Sigmoid colon (tissue), 7 donors: ENCODE measurements around the gene SUCLG1. TPM values are rescaled to one million over a fixed set of nuclear protein-coding genes. Genes with fewer than 3 reads are reported as not detected.

ENCODE experiments used
- DNase-seq: peaks from one replicate; pipeline ENCODE4 v3.0.0-alpha.2; 2019
- H3K27ac ChIP-seq, 4 donors: fragments of 200-600 bp; sonication (generic); one replicate each; pipeline ENCODE4 v1.5.1; 2016 to 2019; ENCODE audit warnings: mild to moderate bottlenecking in 1 of 4
- H3K27me3 ChIP-seq, 3 donors: fragments of 200-600 bp; sonication (generic); one replicate each; pipeline ENCODE4 v1.5.1; 2019; ENCODE audit warnings: mild to moderate bottlenecking in 1 of 3
- H3K36me3 ChIP-seq, 4 donors: fragments of 200-600 bp; sonication (generic); one replicate each; pipeline ENCODE4 v1.5.1; 2016 to 2019
- H3K4me1 ChIP-seq, 4 donors: fragments of 200-600 bp; sonication (generic); one replicate each; pipeline ENCODE4 v1.5.1; 2017 to 2019
- H3K4me3 ChIP-seq, 4 donors: fragments of 200-600 bp; sonication (generic); one replicate each; pipeline ENCODE4 v1.5.1; 2017 to 2019; ENCODE audit warnings: mild to moderate bottlenecking in 2 of 4, moderate library complexity in 1 of 4
- H3K9me3 ChIP-seq, 4 donors: fragments of 200-600 bp in 3 of 4; sonication (generic) in 3 of 4; one replicate each; pipeline versions ENCODE4 v1.5.1 to v1.6.1; 2013 to 2019
- CTCF ChIP-seq, 4 experiments: fragments of 450-650 bp in 3 of 4; fragments of 200-600 bp in 1 of 4; IDR thresholded peaks; one replicate each; pipeline ENCODE4 v1.5.1; 2016 to 2019; ENCODE audit warnings: antibody characterized with exemption in 4 of 4, mild to moderate bottlenecking in 3 of 4, moderate library complexity in 2 of 4
- EP300 ChIP-seq, 4 donors: sonication (generic); formaldehyde crosslinking; IDR thresholded peaks; one replicate each; pipeline ENCODE4 v1.6.1; 2017; ENCODE audit warnings: antibody characterized with exemption in 4 of 4
- POLR2A ChIP-seq, 2 donors: fragments of 450-650 bp; IDR thresholded peaks; one replicate each; pipeline ENCODE4 v1.6.1; 2016; ENCODE audit warnings: antibody characterized with exemption in 2 of 2, mild to moderate bottlenecking in 2 of 2, moderate library complexity in 2 of 2
- POLR2AphosphoS5 ChIP-seq, 4 donors: sonication (generic); formaldehyde crosslinking; IDR thresholded peaks; one replicate each; pipeline ENCODE4 v1.6.1; 2017; ENCODE audit warnings: antibody characterized with exemption in 4 of 4
- WGBS, 2 donors: extraction: QIAGEN DNeasy Blood & Tissue Kit; methylation state at CpG; one replicate each; pipeline ENCODE4 v1.1.7; 2013; 5-methylcytosine and 5-hydroxymethylcytosine counted together
- intact Hi-C: fragments of 100-400 bp; cut with DNase I; formaldehyde crosslinking; loops from one replicate; pipeline ENCODE4 v1.15.1; 2023
- polyA plus RNA-seq, 3 donors: library from polyadenylated mRNA; stranded (reverse); fragments of 200-250 nt; gene quantifications; one replicate each; pipeline ENCODE4 v1.2.3, GENCODE V29; 2013
- total RNA-seq, 4 donors: library from RNA; depleted of rRNA; stranded (reverse); fragments of >200 nt; gene quantifications; one replicate each; pipeline ENCODE4 v1.1.0, GENCODE V29; 2016
- donor health status: healthy with polysubstance abuse.
- donor health status: Bipolar disorder and iron deficiency.
- donor health status: healthy.

SUCLG1 gene
- total and polyA plus RNA-seq, 7 donors, result 75.6 to 423 (median 125) TPM

- Histone ChIP-seq H3K27ac (no peak overlapping the region), H3K4me3 (no peak overlapping the region), H3K36me3 (no peaks in the 10 kb centered on the region), H3K4me1 (no peaks in the 10 kb centered on the region), H3K27me3 (no peaks in the 10 kb centered on the region), H3K9me3 (peaks cover 0 to 4% (median 0%) of the 10 kb centered on the region in 4 donors)
- DNase-seq, result no peak
- WGBS, 2 donors, result 65 to 76% methylated on average over 2 of the region's 2 CpGs
- TF ChIP-seq POLR2A (IDR thresholded peaks at IDR 0.05) (no peak), EP300 (IDR thresholded peaks at IDR 0.05) (no peak), POLR2AphosphoS5 (IDR thresholded peaks at IDR 0.05) (no peak), CTCF (IDR thresholded peaks at IDR 0.05) (no peak)
- intact Hi-C loops, result no loop called here
Observed at GRCh38 chr2:84394628-84395027, 64.5 kb downstream of the SUCLG1 start.

- intact Hi-C loops, result no loop called here
- TF ChIP-seq POLR2A (IDR thresholded peaks at IDR 0.05) (no peak), CTCF (IDR thresholded peaks at IDR 0.05) (no peak), EP300 (IDR thresholded peaks at IDR 0.05) (no peak), POLR2AphosphoS5 (IDR thresholded peaks at IDR 0.05) (no peak)
- Histone ChIP-seq H3K27me3 (no peaks in the 10 kb centered on the region), H3K27ac (no peak overlapping the region), H3K4me1 (no peaks in the 10 kb centered on the region), H3K4me3 (no peak overlapping the region), H3K36me3 (no peaks in the 10 kb centered on the region), H3K9me3 (peaks cover 0 to 4% (median 0%) of the 10 kb centered on the region in 4 donors)
- no peak for DNase-seq
Observed at GRCh38 chr2:84393829-84394228, 65.3 kb downstream of the SUCLG1 start.

DNA sequence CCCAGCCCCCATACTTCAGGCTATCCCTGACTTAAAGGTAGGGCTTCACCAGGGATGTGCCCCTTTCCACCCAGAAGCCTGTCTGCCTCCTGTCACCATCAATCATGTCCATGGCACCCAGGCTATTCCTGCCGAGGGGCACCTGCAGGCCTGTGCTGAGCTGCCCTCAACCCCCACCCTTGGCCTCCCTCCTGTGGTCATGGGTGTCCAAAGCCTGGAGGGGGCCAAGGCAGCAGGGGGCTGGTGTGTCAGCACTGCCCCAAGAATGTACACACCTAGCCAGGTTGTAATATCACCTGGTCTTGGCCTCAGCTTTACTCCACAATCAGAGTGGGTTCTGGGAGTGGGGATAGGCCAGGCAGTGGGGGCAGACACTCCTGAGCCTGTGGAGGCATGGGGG is 69.3 kb downstream of the SUCLG1 start:
- intact Hi-C loops, result no loop called here
- TF ChIP-seq POLR2A (IDR thresholded peaks at IDR 0.05) (no peak), POLR2AphosphoS5 (IDR thresholded peaks at IDR 0.05) (no peak), CTCF (IDR thresholded peaks at IDR 0.05) (no peak), EP300 (IDR thresholded peaks at IDR 0.05) (no peak)

GRCh38 chr2:84388921-84389490 is 70.1 kb downstream of the SUCLG1 start:
- DNase-seq, result no peak
- WGBS, 2 donors, result 86 to 87% methylated on average over 9 of the region's 9 CpGs
- Histone ChIP-seq H3K27me3 (no peaks in the 10 kb centered on the region), H3K4me1 (no peaks in the 10 kb centered on the region), H3K27ac (no peak overlapping the region), H3K9me3 (peaks cover 0 to 4% (median 2%) of the 10 kb centered on the region in 4 donors), H3K4me3 (no peak overlapping the region), H3K36me3 (no peaks in the 10 kb centered on the region)
- TF ChIP-seq CTCF (IDR thresholded peaks at IDR 0.05) (no peak), POLR2A (IDR thresholded peaks at IDR 0.05) (no peak), POLR2AphosphoS5 (IDR thresholded peaks at IDR 0.05) (no peak), EP300 (IDR thresholded peaks at IDR 0.05) (no peak)
- intact Hi-C loops, result no loop called here

More for the DNA sequence above, 69.3 kb downstream of the SUCLG1 start:
- no peak overlapping the region for H3K27ac ChIP-seq
- H3K36me3 ChIP-seq, result no peaks in the 10 kb centered on the region
- no peak overlapping the region for H3K4me3 ChIP-seq
- no peaks in the 10 kb centered on the region for H3K27me3 ChIP-seq
- 63 to 82% methylated on average over 1 of the region's 1 CpG for WGBS, 2 donors
- no peak for DNase-seq
- no peaks in the 10 kb centered on the region for H3K4me1 ChIP-seq
- peaks cover 0 to 4% (median 0%) of the 10 kb centered on the region in 4 donors for H3K9me3 ChIP-seq

DNA sequence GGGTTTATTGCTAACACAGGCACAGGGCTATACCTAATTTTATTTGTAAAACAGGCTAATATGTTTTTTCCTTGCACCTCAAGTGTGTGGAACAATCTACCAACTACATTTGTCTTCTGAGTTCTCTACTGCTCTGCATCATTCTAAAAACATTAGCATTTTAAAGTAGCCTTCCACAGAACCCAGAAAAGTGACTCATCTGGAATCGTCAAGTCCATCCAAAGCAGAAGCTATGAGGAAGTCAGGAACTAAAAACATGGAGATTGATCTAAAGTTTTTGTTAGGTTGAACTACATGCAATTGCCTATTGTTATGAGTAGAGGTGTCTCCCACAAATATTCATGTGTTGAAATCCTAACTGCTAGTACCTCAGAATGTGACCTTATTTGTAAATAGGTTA is 70.9 kb downstream of the SUCLG1 start:
- Histone ChIP-seq H3K4me3 (no peak overlapping the region), H3K27ac (no peak overlapping the region), H3K9me3 (peaks cover 0 to 4% (median 2%) of the 10 kb centered on the region in 4 donors), H3K27me3 (no peaks in the 10 kb centered on the region), H3K4me1 (no peaks in the 10 kb centered on the region), H3K36me3 (no peaks in the 10 kb centered on the region)
- no peak for DNase-seq
- TF ChIP-seq POLR2A (IDR thresholded peaks at IDR 0.05) (no peak), POLR2AphosphoS5 (IDR thresholded peaks at IDR 0.05) (no peak), EP300 (IDR thresholded peaks at IDR 0.05) (no peak), CTCF (IDR thresholded peaks at IDR 0.05) (no peak)
- intact Hi-C loops, result no loop called here
- 23 to 61% methylated on average over 1 of the region's 1 CpG for WGBS, 2 donors
